Ishikawa (cell line): ENCODE results near the gene TMEM132D.

Experiments used
- CEBPB ChIP-seq: IDR thresholded peaks from 2 replicates; pipeline ENCODE4 v1.6.1; 2012
- CREB1 ChIP-seq: IDR thresholded peaks from 2 replicates; pipeline ENCODE4 v1.6.1; 2012; ENCODE audit warnings: low read depth
- EGR1 ChIP-seq: IDR thresholded peaks from 2 replicates; pipeline ENCODE4 v1.6.1; 2012
- EP300 ChIP-seq: IDR thresholded peaks from 2 replicates; pipeline ENCODE4 v1.6.1; 2012; ENCODE audit warnings: borderline replicate concordance
- FOXM1 ChIP-seq: IDR thresholded peaks from 2 replicates; pipeline ENCODE4 v1.6.1; 2012; ENCODE audit warnings: low read depth, borderline replicate concordance
- NFIC ChIP-seq: IDR thresholded peaks from 2 replicates; pipeline ENCODE4 v1.6.1; 2012
- RAD21 ChIP-seq: IDR thresholded peaks from 2 replicates; pipeline ENCODE4 v1.6.1; 2012; ENCODE audit warnings: low read depth
- TAF1 ChIP-seq: IDR thresholded peaks from 2 replicates; pipeline ENCODE4 v1.6.1; 2012; ENCODE audit warnings: low read depth, mild to moderate bottlenecking
- TCF12 ChIP-seq: IDR thresholded peaks from 2 replicates; pipeline ENCODE4 v1.6.1; 2012; ENCODE audit warnings: low read depth
- TEAD4 ChIP-seq: IDR thresholded peaks from 2 replicates; pipeline ENCODE4 v1.6.1; 2012
- YY1 ChIP-seq: IDR thresholded peaks from 2 replicates; pipeline ENCODE4 v1.6.1; 2012; ENCODE audit warnings: low read depth
- ZBTB7A ChIP-seq: IDR thresholded peaks from 2 replicates; pipeline ENCODE4 v1.6.1; 2012; ENCODE audit warnings: low read depth
- TF ChIP-seq, protein P1 (sequence below): IDR thresholded peaks from 2 replicates; pipeline ENCODE4 v1.6.1; 2012
- TF ChIP-seq, protein P2 (sequence below): IDR thresholded peaks from 2 replicates; pipeline ENCODE4 v1.6.1; 2012; ENCODE audit warnings: low read depth, mild to moderate bottlenecking
- TF ChIP-seq, protein P3 (sequence below): IDR thresholded peaks from 2 replicates; pipeline ENCODE4 v1.6.1; 2012

Gene TMEM132D

DNA sequence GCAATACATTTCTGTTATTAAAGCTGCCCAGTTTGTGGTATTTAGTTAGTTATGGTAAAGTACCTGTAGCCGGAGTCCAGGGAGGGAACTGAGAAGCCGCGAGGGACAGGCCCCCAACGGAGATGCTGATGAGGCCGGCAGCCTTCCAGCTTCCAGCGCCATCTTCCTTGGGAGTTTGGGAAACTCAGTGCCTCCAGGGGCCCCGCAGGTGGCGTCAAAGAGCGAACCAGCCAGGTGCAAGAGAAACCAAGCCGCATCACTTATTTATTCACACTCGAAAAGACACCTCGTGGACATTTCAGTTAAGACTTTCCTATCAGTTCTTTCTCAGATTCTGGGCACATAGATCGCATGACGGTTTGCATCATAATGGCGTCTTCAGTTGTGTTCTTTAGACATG, 833.9 kb downstream of the TMEM132D start:
- TF ChIP-seq NFIC (no peak), TAF1 (no peak), RAD21 (no peak), TCF12 (no peak), EP300 (no peak), ZBTB7A (no peak)
- TF ChIP-seq, protein P1, sequence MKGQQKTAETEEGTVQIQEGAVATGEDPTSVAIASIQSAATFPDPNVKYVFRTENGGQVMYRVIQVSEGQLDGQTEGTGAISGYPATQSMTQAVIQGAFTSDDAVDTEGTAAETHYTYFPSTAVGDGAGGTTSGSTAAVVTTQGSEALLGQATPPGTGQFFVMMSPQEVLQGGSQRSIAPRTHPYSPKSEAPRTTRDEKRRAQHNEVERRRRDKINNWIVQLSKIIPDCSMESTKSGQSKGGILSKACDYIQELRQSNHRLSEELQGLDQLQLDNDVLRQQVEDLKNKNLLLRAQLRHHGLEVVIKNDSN = no peak

DNA sequence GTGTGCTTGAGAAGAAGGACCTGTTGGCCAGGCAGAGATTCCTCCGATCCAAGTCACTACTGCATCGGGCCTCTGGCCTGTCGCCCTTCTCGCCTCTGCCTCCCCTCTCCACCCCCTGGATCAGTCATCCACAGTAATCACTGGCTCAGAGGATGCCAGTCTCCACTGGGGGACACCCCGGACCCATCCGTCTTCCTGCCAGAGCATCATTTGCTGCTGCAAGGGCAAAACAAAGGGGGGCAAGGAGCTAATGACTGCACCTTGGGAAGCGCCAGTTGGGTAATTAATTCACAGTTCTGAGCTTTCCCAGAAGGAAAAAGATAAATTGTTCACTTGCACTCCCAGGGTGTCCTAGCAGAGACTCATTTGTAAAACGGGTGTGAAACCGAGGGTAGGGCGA, 835.1 kb downstream of the TMEM132D start:
- TF ChIP-seq, protein P2, sequence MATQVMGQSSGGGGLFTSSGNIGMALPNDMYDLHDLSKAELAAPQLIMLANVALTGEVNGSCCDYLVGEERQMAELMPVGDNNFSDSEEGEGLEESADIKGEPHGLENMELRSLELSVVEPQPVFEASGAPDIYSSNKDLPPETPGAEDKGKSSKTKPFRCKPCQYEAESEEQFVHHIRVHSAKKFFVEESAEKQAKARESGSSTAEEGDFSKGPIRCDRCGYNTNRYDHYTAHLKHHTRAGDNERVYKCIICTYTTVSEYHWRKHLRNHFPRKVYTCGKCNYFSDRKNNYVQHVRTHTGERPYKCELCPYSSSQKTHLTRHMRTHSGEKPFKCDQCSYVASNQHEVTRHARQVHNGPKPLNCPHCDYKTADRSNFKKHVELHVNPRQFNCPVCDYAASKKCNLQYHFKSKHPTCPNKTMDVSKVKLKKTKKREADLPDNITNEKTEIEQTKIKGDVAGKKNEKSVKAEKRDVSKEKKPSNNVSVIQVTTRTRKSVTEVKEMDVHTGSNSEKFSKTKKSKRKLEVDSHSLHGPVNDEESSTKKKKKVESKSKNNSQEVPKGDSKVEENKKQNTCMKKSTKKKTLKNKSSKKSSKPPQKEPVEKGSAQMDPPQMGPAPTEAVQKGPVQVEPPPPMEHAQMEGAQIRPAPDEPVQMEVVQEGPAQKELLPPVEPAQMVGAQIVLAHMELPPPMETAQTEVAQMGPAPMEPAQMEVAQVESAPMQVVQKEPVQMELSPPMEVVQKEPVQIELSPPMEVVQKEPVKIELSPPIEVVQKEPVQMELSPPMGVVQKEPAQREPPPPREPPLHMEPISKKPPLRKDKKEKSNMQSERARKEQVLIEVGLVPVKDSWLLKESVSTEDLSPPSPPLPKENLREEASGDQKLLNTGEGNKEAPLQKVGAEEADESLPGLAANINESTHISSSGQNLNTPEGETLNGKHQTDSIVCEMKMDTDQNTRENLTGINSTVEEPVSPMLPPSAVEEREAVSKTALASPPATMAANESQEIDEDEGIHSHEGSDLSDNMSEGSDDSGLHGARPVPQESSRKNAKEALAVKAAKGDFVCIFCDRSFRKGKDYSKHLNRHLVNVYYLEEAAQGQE = no peak
- TF ChIP-seq NFIC (no peak), TAF1 (no peak), FOXM1 (no peak), EP300 (no peak), YY1 (no peak)
- TF ChIP-seq, protein P3, sequence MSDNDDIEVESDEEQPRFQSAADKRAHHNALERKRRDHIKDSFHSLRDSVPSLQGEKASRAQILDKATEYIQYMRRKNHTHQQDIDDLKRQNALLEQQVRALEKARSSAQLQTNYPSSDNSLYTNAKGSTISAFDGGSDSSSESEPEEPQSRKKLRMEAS = no peak

DNA sequence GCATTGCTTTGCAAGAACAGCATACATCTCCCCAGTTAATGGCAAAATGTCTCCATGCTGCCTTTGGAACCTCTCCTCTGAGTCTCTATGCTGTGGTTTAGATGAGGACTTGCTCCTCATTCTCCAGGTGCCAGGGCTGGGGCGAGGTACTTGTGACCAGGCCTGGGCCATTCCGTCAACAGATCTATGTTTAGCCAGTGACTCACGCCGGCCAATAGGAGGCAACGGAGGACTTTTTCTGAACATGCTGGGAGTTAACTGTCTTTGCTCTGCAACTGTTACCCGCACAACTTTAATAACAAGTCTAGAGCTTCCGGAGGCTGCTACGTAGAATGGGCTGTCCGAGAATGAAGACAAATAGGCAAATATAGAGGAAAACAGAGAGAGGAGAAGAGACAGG, 836.3 kb downstream of the TMEM132D start:
- TF ChIP-seq NFIC (no peak), FOXM1 (no peak), RAD21 (no peak), CREB1 (no peak), TAF1 (no peak), TEAD4 (no peak), TCF12 (no peak), EGR1 (no peak), EP300 (no peak), CEBPB (no peak), YY1 (no peak), ZBTB7A (no peak)
- TF ChIP-seq, protein P3 = no peak
- TF ChIP-seq, protein P2 = no peak
- TF ChIP-seq, protein P1 = no peak

DNA sequence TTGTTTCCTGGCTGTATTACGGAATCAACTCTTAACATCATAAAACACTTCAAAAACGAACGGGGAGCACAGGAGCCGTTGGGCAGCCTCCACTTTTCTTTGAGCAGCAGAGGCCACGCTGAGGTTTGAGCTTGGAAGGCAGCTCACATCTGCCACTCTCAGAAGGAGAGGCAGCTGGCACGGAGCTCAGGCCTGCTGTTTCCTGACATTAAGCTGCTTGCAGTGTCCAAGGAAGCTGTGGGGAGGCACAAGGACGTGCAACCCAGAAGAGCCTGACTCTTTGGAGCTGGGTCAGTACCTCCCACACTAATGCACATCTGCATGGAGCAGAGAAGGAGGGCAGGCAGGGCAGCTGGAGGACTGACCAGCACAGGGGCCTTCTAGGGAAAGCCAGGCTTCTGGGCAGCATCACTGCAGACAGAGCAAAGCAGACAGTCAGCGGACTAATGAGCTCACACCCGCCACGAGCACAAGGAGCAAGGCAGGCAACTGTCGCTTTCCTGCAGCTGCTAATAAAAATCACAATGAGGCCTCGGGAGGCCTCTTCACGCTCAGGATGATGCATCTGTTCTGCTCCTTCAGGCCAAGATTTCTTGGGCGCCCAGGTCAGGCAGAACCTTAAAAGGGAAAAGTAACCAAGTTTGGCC, 839.5 kb downstream of the TMEM132D start:
- TF ChIP-seq, protein P2 = no peak
- TF ChIP-seq RAD21 = no peak
- no peak for TF ChIP-seq TAF1
- TF ChIP-seq, protein P1 = no peak
- no peak for TF ChIP-seq EP300
- no peak for TF ChIP-seq CREB1
- TF ChIP-seq ZBTB7A = no peak
- no peak for TF ChIP-seq FOXM1
- TF ChIP-seq TEAD4 = no peak
- TF ChIP-seq EGR1 = no peak
- no peak for TF ChIP-seq YY1
- no peak for TF ChIP-seq TCF12
- no peak for TF ChIP-seq NFIC
